ENCODE data around the gene CFHR3. TPM values are rescaled to one million over a fixed set of nuclear protein-coding genes. Genes with fewer than 3 reads are reported as not detected.
"Not testable (repeated sequence)": the region's sequence is repeated elsewhere in the genome, so short reads cannot be mapped to it uniquely, and the experiment has no call there.

The CFHR3 gene
- total RNA-seq, 2 donors from 2014 or later: not detected

DNA sequence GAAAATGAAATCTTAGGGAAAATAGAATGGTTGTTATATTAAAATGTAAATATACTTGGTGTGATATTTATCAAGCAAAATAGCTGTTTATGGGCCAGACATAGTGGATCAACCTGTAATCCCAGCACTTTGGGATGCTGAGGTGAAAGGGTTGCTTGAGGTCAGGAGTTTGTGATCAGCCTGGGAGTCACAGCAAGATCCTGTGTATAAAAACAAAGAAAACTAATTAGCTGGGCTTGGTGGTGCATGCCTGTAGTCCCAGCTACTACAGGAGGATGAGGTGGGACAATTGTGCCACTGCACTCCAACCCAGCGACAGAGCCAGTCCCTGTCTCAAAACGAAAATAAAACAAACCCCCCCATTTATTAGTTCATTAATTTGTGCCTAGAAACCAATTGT lies 23.3 kb downstream of the CFHR3 start:
- H3K9me3 Mint-ChIP-seq: peaks cover 3% of the 10 kb centered on the region
- no peaks in the 10 kb centered on the region for H3K36me3 Mint-ChIP-seq (ENCODE audit: low read depth)
- no peak for ATAC-seq (replicated peaks)
- H3K27me3 Mint-ChIP-seq: no peaks in the 10 kb centered on the region
- H3K27ac Mint-ChIP-seq: no peak overlapping the region
- H3K4me1 Mint-ChIP-seq: no peaks in the 10 kb centered on the region
- no peak overlapping the region for H3K4me3 Mint-ChIP-seq

DNA sequence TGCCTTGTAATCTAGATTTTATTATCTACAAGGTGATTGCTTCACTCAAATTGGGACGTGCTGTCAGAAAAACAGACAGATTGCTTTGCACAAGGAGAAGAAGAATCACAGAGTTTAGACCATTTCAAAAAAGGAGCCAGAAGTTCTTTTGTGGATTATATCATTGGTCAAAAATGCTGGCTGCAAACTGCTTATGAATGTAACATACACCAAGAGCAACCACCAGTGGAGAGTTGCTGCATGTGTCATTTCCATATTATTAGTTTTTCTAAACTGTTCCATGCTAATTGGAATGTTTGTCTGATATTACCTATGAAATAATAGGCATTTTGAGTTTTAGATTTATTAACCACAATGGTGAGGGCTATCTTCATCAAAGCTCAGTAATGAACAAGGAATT lies 27.3 kb downstream of the CFHR3 start:
- ATAC-seq (replicated peaks); H3K27ac Mint-ChIP-seq; H3K27me3 Mint-ChIP-seq; H3K36me3 Mint-ChIP-seq (ENCODE audit: low read depth); H3K4me1 Mint-ChIP-seq; H3K9me3 Mint-ChIP-seq; H3K4me3 Mint-ChIP-seq: not testable (repeated sequence)

DNA sequence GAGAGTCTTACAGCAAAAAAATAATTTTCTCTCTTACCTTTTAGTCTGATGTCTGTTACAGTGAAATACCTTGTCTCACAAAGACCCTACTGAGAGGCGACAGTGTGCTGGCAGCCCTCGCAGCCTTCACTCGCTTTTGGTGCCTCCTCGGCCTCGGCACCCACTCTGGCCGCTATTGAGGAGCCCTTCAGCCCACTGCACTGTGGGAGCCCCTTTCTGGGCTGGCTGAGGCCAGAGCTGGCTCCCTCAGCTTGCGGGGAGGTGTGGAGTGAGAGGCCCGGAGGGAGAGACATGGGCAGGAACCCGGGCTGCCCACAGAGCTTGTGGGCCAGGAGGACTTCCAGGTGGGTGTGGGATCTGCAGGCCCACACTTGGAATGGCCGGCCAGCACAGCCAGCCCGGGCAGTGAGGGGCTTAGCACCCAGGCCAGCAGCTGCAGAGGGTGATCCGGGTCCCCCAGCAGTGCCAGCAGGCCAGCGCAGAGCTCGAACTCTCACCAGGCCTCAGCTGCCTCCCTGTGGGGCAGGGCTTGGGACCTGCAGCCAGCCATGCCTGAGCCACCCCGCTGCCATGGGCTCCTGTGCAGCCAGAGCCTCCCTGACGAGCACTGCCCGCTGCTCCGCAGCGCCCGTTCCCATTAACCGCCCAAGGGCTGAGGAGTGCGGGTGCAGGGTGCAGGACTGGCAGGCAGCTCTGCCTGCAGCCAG lies 34.0 kb downstream of the CFHR3 start:
- no peak overlapping the region for H3K27ac Mint-ChIP-seq
- H3K27me3 Mint-ChIP-seq: no peaks in the 10 kb centered on the region
- no peaks in the 10 kb centered on the region for H3K9me3 Mint-ChIP-seq
- no peak overlapping the region for H3K4me3 Mint-ChIP-seq
- no peaks in the 10 kb centered on the region for H3K36me3 Mint-ChIP-seq (ENCODE audit: low read depth)
- H3K4me1 Mint-ChIP-seq: no peaks in the 10 kb centered on the region
- no peak for ATAC-seq (replicated peaks)

DNA sequence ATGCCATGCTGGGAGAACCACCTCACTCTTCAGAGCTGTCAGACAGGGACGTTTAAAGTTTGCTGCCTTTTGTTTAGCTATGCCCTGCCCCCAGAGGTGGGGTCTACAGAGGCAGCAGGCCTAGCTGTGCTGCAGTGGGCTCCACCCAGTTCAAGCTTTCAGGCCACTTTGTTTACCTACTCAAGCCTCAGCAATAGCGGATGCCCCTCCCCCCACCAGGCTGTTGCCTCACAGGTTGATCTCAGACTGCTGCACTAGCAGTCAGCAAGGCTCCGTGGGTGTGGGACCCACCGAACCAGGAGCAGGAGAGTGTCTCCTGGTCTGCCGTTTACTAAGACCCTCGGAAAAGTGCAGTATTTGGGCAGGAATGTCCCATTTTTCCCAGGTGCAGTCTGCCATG lies 42.8 kb downstream of the CFHR3 start:
- H3K27me3 Mint-ChIP-seq; H3K4me3 Mint-ChIP-seq; H3K27ac Mint-ChIP-seq; H3K4me1 Mint-ChIP-seq; H3K9me3 Mint-ChIP-seq; H3K36me3 Mint-ChIP-seq (ENCODE audit: low read depth); ATAC-seq (replicated peaks): not testable (repeated sequence)

DNA sequence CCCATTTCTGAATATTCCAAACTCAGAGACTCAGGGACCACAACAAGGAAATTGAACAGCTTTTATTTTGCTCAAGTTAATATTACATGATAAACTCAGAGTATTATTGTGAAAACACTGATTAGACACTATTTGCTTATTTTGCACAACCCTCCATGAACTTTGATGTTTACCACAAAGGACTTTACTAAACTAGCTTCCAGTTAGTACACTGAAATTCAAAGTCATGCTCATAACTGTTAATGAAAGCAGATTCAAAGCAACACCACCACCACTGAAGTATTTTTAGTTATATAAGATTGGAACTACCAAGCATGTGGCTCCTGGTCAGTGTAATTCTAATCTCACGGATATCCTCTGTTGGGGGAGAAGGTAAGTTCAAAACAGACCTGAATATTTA lies 44.9 kb downstream of the CFHR3 start, which contains the start of gene CFHR1:
Gene CFHR1, plus strand, starts transcription at position 201 of the 400 bp plus-strand sequence. Its CDS starts 114 bp downstream, at position 315.
- not testable (repeated sequence) for ATAC-seq (replicated peaks); H3K36me3 Mint-ChIP-seq (ENCODE audit: low read depth); H3K9me3 Mint-ChIP-seq

DNA sequence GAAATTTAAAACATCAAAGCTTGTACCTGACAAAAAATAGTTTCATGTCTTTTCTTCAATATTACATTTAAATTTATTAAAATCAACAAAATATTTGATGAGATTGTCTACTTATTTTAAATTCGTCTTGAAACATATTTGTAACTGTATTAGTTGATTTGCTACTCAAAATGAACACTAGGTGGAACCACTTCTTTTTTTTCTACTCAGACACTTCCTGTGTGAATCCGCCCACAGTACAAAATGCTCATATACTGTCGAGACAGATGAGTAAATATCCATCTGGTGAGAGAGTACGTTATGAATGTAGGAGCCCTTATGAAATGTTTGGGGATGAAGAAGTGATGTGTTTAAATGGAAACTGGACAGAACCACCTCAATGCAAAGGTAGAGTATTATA lies 53.2 kb downstream of the CFHR3 start:
- not testable (repeated sequence) for H3K27ac Mint-ChIP-seq; H3K9me3 Mint-ChIP-seq; H3K36me3 Mint-ChIP-seq (ENCODE audit: low read depth); H3K4me1 Mint-ChIP-seq; H3K27me3 Mint-ChIP-seq; H3K4me3 Mint-ChIP-seq
- ATAC-seq (replicated peaks): peak; percentile 68

More for the DNA sequence above, 44.9 kb downstream of the CFHR3 start, which contains the start of gene CFHR1:
- H3K27me3 Mint-ChIP-seq, H3K4me3 Mint-ChIP-seq, H3K4me1 Mint-ChIP-seq, H3K27ac Mint-ChIP-seq: not testable (repeated sequence)

Other genes starting within 250 kb of the CFHR3 start
- under 1 TPM; 0.04 to 0.48 TPM for gene KCNT2, start 166.4 kb upstream of the CFHR3 start, total RNA-seq
- 10 to 100 TPM in 1 of 2 donors, 1 to 10 TPM in 1; 9.4 to 13.9 TPM for gene CFH, start 122.8 kb upstream of the CFHR3 start, total RNA-seq
- gene CFHR1, start 44.9 kb downstream of the CFHR3 start, total RNA-seq: under 1 TPM in 1 of 2 donors, not detected in 1; 0.24 TPM
- not detected for gene CFHR4, start 113.2 kb downstream of the CFHR3 start, total RNA-seq
- not detected for gene CFHR2, start 168.9 kb downstream of the CFHR3 start, total RNA-seq
- not detected for gene CFHR5, start 202.7 kb downstream of the CFHR3 start, total RNA-seq